H1 (cell line): Measurements from ENCODE around the gene WBP4. TPM values are rescaled to one million over a fixed set of nuclear protein-coding genes. Genes with fewer than 3 reads are reported as not detected.

Source experiments
- CTCF ChIA-PET: fragments of 300-600 bp; sonication (Branson Sonifier 250); formaldehyde crosslinking; loops from one replicate; lab custom pipeline; 2021; ENCODE audit not compliant: partially characterized antibody; lab: Charles Lee
- POLR2A ChIA-PET: fragments of 300-600 bp; sonication (Branson Sonifier 250); formaldehyde crosslinking; loops from one replicate; lab custom pipeline; 2021; ENCODE audit warnings: inconsistent platforms; ENCODE audit not compliant: partially characterized antibody; lab: Charles Lee
- DNase-seq, 2 experiments: peaks; one replicate each; pipeline versions ENCODE4 v3.0.0 to v3.0.0-alpha.2; 2010 to 2022; ENCODE audit warnings: low spot score in 2 of 2, low read depth in 1 of 2, mixed read lengths in 1 of 2
- FAIRE-seq: peaks from 2 replicates; lab custom pipeline; 2011; peaks lifted over from hg19 to GRCh38; lab: Jason Lieb, UNC
- H2AFZ ChIP-seq: 2 replicates; pipeline ENCODE4 v1.8.1; 2012; ENCODE audit warnings: low read length, inconsistent platforms
- H2AK5ac ChIP-seq: 2 replicates; pipeline ENCODE4 v1.6.1; 2013; ENCODE audit warnings: low read depth, low read length
- H2BK120ac ChIP-seq: replicated peaks from 2 replicates; pipeline ENCODE3; 2013; ENCODE audit warnings: low read depth, low read length, inconsistent platforms
- H2BK12ac ChIP-seq: 2 replicates; pipeline ENCODE4 v1.6.1; 2013; ENCODE audit warnings: low read depth, low read length
- H2BK15ac ChIP-seq: 2 replicates; pipeline ENCODE4 v1.6.1; 2013; ENCODE audit warnings: low read length
- H2BK20ac ChIP-seq: 2 replicates; pipeline ENCODE4 v1.6.1; 2013; ENCODE audit warnings: low read length
- H2BK5ac ChIP-seq: 2 replicates; pipeline ENCODE4 v1.6.1; 2013; ENCODE audit warnings: low read depth, low read length
- H3K14ac ChIP-seq: 2 replicates; pipeline ENCODE4 v1.6.1; 2013; ENCODE audit warnings: inconsistent platforms; ENCODE audit not compliant: insufficient read length
- H3K18ac ChIP-seq: 2 replicates; pipeline ENCODE4 v1.6.1; 2013; ENCODE audit warnings: low read length; ENCODE audit errors: extremely low read depth
- H3K23ac ChIP-seq: 2 replicates; pipeline ENCODE4 v1.6.1; 2013; ENCODE audit warnings: inconsistent platforms; ENCODE audit not compliant: insufficient read length
- H3K23me2 ChIP-seq: 2 replicates; pipeline ENCODE4 v1.6.1; 2013; ENCODE audit warnings: low read depth, low read length
- H3K27ac ChIP-seq: 2 replicates; pipeline ENCODE4 v1.6.1; 2011; ENCODE audit warnings: low read depth, low read length, inconsistent platforms
- H3K27me3 ChIP-seq, 4 experiments: replicated peaks in 1 of 4; 1 replicate in 1 of 4; 2 replicates in 3 of 4; pipeline versions ENCODE4 v1.6.1 to v1.8.1; 2011 to 2013; ENCODE audit warnings: low read length in 3 of 4, mild to moderate bottlenecking in 3 of 4, inconsistent platforms in 2 of 4, mixed read lengths in 2 of 4, moderate library complexity in 1 of 4; ENCODE audit not compliant: control insufficient read depth in 3 of 4, insufficient read depth in 3 of 4; ENCODE audit errors: extremely low read depth in 1 of 4
- H3K36me3 ChIP-seq, 4 experiments: 2 replicates each; pipeline versions ENCODE4 v1.6.1 to v1.8.1; 2011 to 2013; ENCODE audit warnings: mild to moderate bottlenecking in 4 of 4, low read length in 3 of 4, moderate library complexity in 2 of 4, control low read depth in 1 of 4, inconsistent platforms in 1 of 4; ENCODE audit not compliant: insufficient read depth in 4 of 4, control insufficient read depth in 2 of 4
- H3K4ac ChIP-seq: replicated peaks from 2 replicates; pipeline ENCODE3; 2013; ENCODE audit warnings: low read length, low read depth, mixed read lengths, inconsistent platforms; ENCODE audit not compliant: insufficient read length
- H3K4me1 ChIP-seq, 4 experiments: replicated peaks in 1 of 4; 1 replicate in 1 of 4; 2 replicates in 3 of 4; pipeline versions ENCODE4 v1.6.1 to v1.8.1; 2011 to 2013; ENCODE audit warnings: low read length in 3 of 4, inconsistent platforms in 2 of 4, mixed read lengths in 1 of 4; ENCODE audit not compliant: insufficient read depth in 4 of 4, control insufficient read depth in 3 of 4
- H3K4me2 ChIP-seq, 2 experiments: 2 replicates each; pipeline versions ENCODE4 v1.6.1 to v1.8.1; 2011 to 2013; ENCODE audit warnings: low read depth in 2 of 2, low read length in 2 of 2, control low read depth in 1 of 2, inconsistent platforms in 1 of 2, mild to moderate bottlenecking in 1 of 2; ENCODE audit not compliant: insufficient read depth in 1 of 2
- H3K4me3 ChIP-seq, 4 experiments: fragments of 200-600, 300-600 bp in 1 of 4; sonication (generic), shearing (Covaris generic), sonication (Bioruptor Twin) in 1 of 4; 2 replicates each; pipeline versions ENCODE4 v1.5.1 to v1.8.1; 2011 to 2016; ENCODE audit warnings: low read length in 4 of 4, low read depth in 3 of 4, control low read depth in 2 of 4, inconsistent platforms in 2 of 4, mild to moderate bottlenecking in 2 of 4, mixed read lengths in 1 of 4, moderate library complexity in 1 of 4; ENCODE audit not compliant: insufficient read depth in 2 of 4; ENCODE audit errors: extremely low read depth in 1 of 4
- H3K56ac ChIP-seq: replicated peaks from 2 replicates; pipeline ENCODE3; 2013; ENCODE audit warnings: low read depth, mild to moderate bottlenecking, mixed read lengths, low read length, inconsistent platforms; ENCODE audit not compliant: insufficient read length
- H3K79me1 ChIP-seq: 2 replicates; pipeline ENCODE4 v1.6.1; 2013; ENCODE audit warnings: low read depth, low read length, control low read depth
- H3K79me2 ChIP-seq, 2 experiments: 2 replicates each; pipeline versions ENCODE4 v1.6.1 to v1.8.1; 2012 to 2013; ENCODE audit warnings: low read length in 2 of 2, mild to moderate bottlenecking in 2 of 2, inconsistent platforms in 1 of 2; ENCODE audit not compliant: insufficient read depth in 2 of 2, control insufficient read depth in 1 of 2
- H3K9ac ChIP-seq, 4 experiments: replicated peaks in 1 of 4; 1 replicate in 1 of 4; 2 replicates in 3 of 4; pipeline versions ENCODE4 v1.6.1 to v1.8.1; 2011 to 2013; ENCODE audit warnings: low read depth in 3 of 4, low read length in 3 of 4, control low read depth in 2 of 4, mild to moderate bottlenecking in 2 of 4, moderate library complexity in 2 of 4, inconsistent platforms in 1 of 4; ENCODE audit errors: extremely low read depth in 1 of 4
- H3K9me3 ChIP-seq, 2 experiments: 2 replicates each; pipeline versions ENCODE4 v1.6.1 to v1.8.1; 2012 to 2013; ENCODE audit warnings: mild to moderate bottlenecking in 2 of 2, moderate library complexity in 2 of 2, control low read depth in 1 of 2, inconsistent platforms in 1 of 2, low read depth in 1 of 2, low read length in 1 of 2, mixed read lengths in 1 of 2; ENCODE audit not compliant: insufficient read depth in 2 of 2
- H4K20me1 ChIP-seq, 2 experiments: replicated peaks in 1 of 2; 2 replicates each; pipeline versions ENCODE3 to v1.8.1; 2011 to 2013; ENCODE audit warnings: inconsistent platforms in 2 of 2, low read length in 2 of 2, mild to moderate bottlenecking in 1 of 2; ENCODE audit not compliant: insufficient read depth in 2 of 2, control insufficient read depth in 1 of 2
- H4K5ac ChIP-seq: 2 replicates; pipeline ENCODE4 v1.6.1; 2013; ENCODE audit warnings: low read length, low read depth, mixed read lengths, inconsistent platforms; ENCODE audit not compliant: insufficient read length
- H4K8ac ChIP-seq: 2 replicates; pipeline ENCODE4 v1.8.0; 2013; ENCODE audit warnings: mild to moderate bottlenecking, moderate library complexity, low read length, inconsistent platforms; ENCODE audit not compliant: insufficient read depth; ENCODE audit errors: extremely low read depth
- H4K91ac ChIP-seq: replicated peaks from 2 replicates; pipeline ENCODE3; 2013; ENCODE audit warnings: low read length, mixed read lengths, inconsistent platforms; ENCODE audit not compliant: insufficient read length
- HDAC2 ChIP-seq, 2 experiments: fragments of 300-600 bp in 1 of 2; sonication (generic) in 1 of 2; IDR thresholded peaks; 2 replicates each; pipeline ENCODE4 v1.6.1; 2011 to 2012; ENCODE audit warnings: low read depth in 2 of 2, low read length in 2 of 2, mild to moderate bottlenecking in 2 of 2, moderate library complexity in 2 of 2, borderline replicate concordance in 1 of 2, inconsistent platforms in 1 of 2
- KDM4A ChIP-seq: IDR thresholded peaks from one replicate; pipeline ENCODE4 v1.7.1; 2012; ENCODE audit warnings: low read depth, mild to moderate bottlenecking, moderate library complexity, low read length, inconsistent platforms; ENCODE audit not compliant: severe bottlenecking
- NANOG ChIP-seq: IDR thresholded peaks from 2 replicates; pipeline ENCODE4 v1.6.1; 2011; ENCODE audit warnings: low read length, low read depth, mild to moderate bottlenecking, inconsistent platforms; ENCODE audit not compliant: insufficient read depth, poor library complexity, severe bottlenecking
- SP1 ChIP-seq: IDR thresholded peaks from 2 replicates; pipeline ENCODE4 v1.6.1; 2011; ENCODE audit warnings: low read depth, low read length
- whole genome bisulfite sequencing, 2 experiments: shearing (Covaris generic) in 1 of 2; methylation state at CpG; one replicate each; pipeline versions ENCODE4 v1.1.6 to v1.1.7; 2013 to 2015; ENCODE audit warnings: low lambda C conversion rate in 2 of 2, mixed read lengths in 2 of 2, inconsistent platforms in 1 of 2, low coverage in 1 of 2, missing lambda C conversion rate in 1 of 2; ENCODE audit not compliant: insufficient replicate concordance in 2 of 2, insufficient coverage in 1 of 2, insufficient read length in 1 of 2; ENCODE audit errors: extremely low coverage in 1 of 2, missing lambda C conversion rate in 1 of 2; 5-methylcytosine and 5-hydroxymethylcytosine counted together
- polyA plus RNA-seq, 7 experiments: library from polyadenylated mRNA; depleted of rRNA in 3 of 7; stranded (reverse) in 5 of 7; unstranded in 2 of 7; fragments of >200 nt in 5 of 7; fragments of 200-250 nt in 2 of 7; gene quantifications; 1 replicate in 5 of 7; 2 replicates in 1 of 7; 4 replicates in 1 of 7; pipeline versions ENCODE4 v1.2.1 to v1.2.3, GENCODE V29; 2011 to 2013; ENCODE audit warnings: missing spikeins in 2 of 7, mixed read lengths in 2 of 7
- total RNA-seq: library from RNA; stranded (reverse); fragmentation: NEBNext Ultra II Directional; extraction: Animal tissue kit (Norgen Biotek cat#: 25700); gene quantifications from 2 replicates; pipeline ENCODE4 v1.2.1, GENCODE V29; 2021
- TF ChIP-seq, protein P1 (sequence below), 3 experiments: IDR thresholded peaks; 1 replicate in 2 of 3; 2 replicates in 1 of 3; pipeline versions ENCODE4 v1.5.1 to v1.6.1; 2011; ENCODE audit warnings: low read length in 3 of 3, mild to moderate bottlenecking in 3 of 3, inconsistent platforms in 2 of 3, low read depth in 1 of 3, moderate library complexity in 1 of 3; ENCODE audit not compliant: insufficient read depth in 1 of 3; ENCODE audit errors: control extremely low read depth in 1 of 3

WBP4 gene
- total and polyA plus RNA-seq, 2 of the 8 experiments (the other 6 are each of a cell fraction or from before 2014, with no cell fraction given), result 3.0 to 10.0 TPM

DNA sequence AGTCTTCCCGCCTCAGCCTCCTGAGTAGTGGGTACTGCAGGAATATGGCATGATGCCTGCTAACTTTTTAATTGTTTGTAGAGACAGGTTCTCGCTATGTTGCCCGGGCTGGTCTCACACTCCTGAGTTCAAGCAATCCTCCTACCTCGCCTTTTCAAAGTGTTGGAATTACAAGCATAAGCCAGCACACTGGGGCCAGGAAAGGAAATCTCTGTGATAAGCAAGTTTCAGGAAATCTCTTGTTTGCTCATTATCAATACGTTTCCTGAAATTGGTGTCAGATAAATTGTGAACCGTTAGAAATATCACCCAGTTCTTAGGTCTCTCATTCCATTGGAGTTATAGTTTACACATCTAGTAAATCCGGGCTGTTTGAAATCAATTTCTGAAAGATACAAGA is 14.2 kb downstream of the WBP4 start:
- H3K79me1 ChIP-seq, result no peaks in the 10 kb centered on the region
- H3K56ac ChIP-seq, result no peak overlapping the region
- no peak overlapping the region for H2AFZ ChIP-seq
- no peak overlapping the region for H3K9ac ChIP-seq
- no peak overlapping the region for H3K4me3 ChIP-seq
- no peak overlapping the region for H2AK5ac ChIP-seq
- H3K4me1 ChIP-seq, result no peaks in the 10 kb centered on the region
- H2BK20ac ChIP-seq, result no peak overlapping the region
- FAIRE-seq (no peak), DNase-seq (no peak)
- no peak overlapping the region for H3K18ac ChIP-seq
- H2BK120ac ChIP-seq, result no peak overlapping the region
- TF ChIP-seq SP1 (no peak), HDAC2 (IDR thresholded peaks at IDR 0.05; ENCODE audit: borderline replicate concordance in 1 of 2, low read depth in 2 of 2, low read length in 2 of 2) (no peak), NANOG (no peak), KDM4A (no peak)
- TF ChIP-seq, protein P1, sequence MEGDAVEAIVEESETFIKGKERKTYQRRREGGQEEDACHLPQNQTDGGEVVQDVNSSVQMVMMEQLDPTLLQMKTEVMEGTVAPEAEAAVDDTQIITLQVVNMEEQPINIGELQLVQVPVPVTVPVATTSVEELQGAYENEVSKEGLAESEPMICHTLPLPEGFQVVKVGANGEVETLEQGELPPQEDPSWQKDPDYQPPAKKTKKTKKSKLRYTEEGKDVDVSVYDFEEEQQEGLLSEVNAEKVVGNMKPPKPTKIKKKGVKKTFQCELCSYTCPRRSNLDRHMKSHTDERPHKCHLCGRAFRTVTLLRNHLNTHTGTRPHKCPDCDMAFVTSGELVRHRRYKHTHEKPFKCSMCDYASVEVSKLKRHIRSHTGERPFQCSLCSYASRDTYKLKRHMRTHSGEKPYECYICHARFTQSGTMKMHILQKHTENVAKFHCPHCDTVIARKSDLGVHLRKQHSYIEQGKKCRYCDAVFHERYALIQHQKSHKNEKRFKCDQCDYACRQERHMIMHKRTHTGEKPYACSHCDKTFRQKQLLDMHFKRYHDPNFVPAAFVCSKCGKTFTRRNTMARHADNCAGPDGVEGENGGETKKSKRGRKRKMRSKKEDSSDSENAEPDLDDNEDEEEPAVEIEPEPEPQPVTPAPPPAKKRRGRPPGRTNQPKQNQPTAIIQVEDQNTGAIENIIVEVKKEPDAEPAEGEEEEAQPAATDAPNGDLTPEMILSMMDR (IDR thresholded peaks at IDR 0.05; ENCODE audit: control extremely low read depth in 1 of 3, insufficient read depth in 1 of 3, low read depth in 1 of 3, low read length in 3 of 3), result no peak
- no peak overlapping the region for H4K91ac ChIP-seq
- H4K8ac ChIP-seq, result no peak overlapping the region
- no peaks in the 10 kb centered on the region for H3K9me3 ChIP-seq
- H4K20me1 ChIP-seq, result no peaks in the 10 kb centered on the region
- no peak overlapping the region for H3K14ac ChIP-seq
- no peak overlapping the region for H3K27ac ChIP-seq
- H2BK15ac ChIP-seq, result no peak overlapping the region
- no peak overlapping the region for H4K5ac ChIP-seq
- no peak overlapping the region for H2BK12ac ChIP-seq
- no peak overlapping the region for H3K23ac ChIP-seq
- H3K36me3 ChIP-seq, result peaks cover 7 to 61% (median 37%) of the 10 kb centered on the region in 4 experiments
- ChIA-PET CTCF (no interaction called here), POLR2A (no interaction called here)
- no peaks in the 10 kb centered on the region for H3K79me2 ChIP-seq
- H3K4ac ChIP-seq, result no peak overlapping the region
- 91% methylated on average over 7 of the region's 7 CpGs; no CpG with 5 or more reads in 1 of the 2 experiments for WGBS, 2 experiments
- no peaks in the 10 kb centered on the region for H3K23me2 ChIP-seq
- H3K27me3 ChIP-seq, result no peaks in the 10 kb centered on the region
- H3K4me2 ChIP-seq, result no peak overlapping the region
- H2BK5ac ChIP-seq, result no peak overlapping the region
